ENCODE measurements around the gene MTURN.

MTURN gene

DNA sequence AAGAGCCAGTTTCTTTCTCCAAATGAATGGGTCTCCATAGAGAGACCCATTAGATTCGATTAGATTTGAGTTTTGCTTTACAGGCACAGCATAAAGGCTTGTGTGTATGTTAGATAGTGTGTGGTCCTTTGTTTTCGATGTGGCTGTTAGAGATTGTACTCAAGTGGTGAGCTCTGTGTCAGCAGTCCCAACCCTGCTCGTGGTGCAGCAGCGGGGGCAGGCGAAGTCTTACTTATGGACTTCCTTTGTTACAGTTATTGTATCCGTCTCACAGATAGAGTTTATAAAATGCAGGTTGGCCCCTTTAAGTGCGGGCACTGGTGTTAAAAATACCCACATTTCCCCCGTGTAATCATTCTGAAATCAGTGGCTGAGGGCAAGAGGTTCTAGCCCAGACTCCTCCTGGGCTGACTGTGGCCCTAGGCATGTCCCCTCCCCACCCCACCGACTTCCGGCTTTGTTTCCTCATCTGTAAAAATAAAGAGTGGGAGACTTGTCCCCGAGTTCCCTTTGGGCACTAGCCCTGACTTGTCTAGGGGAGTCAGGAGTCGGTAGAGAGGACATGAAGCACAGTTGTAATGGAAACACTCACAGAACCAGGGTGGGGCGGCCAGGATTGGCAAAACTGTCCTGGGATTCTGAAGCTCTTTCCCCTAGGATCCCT lies 28.6 kb downstream of the MTURN start:
- H3K4me1 Mint-ChIP-seq: peaks cover 44% of the 10 kb centered on the region
- H3K36me3 Mint-ChIP-seq: no peaks in the 10 kb centered on the region
- DNase-seq (ENCODE audit: low spot score in 2 of 2) (peak; percentile 19 to 76), ATAC-seq (peak; percentile 86)
- H3K27ac Mint-ChIP-seq: peak overlapping the region; percentile 82
- H3K9me3 Mint-ChIP-seq: no peaks in the 10 kb centered on the region
- peak overlapping the region; percentile 62 for H3K4me3 Mint-ChIP-seq

DNA sequence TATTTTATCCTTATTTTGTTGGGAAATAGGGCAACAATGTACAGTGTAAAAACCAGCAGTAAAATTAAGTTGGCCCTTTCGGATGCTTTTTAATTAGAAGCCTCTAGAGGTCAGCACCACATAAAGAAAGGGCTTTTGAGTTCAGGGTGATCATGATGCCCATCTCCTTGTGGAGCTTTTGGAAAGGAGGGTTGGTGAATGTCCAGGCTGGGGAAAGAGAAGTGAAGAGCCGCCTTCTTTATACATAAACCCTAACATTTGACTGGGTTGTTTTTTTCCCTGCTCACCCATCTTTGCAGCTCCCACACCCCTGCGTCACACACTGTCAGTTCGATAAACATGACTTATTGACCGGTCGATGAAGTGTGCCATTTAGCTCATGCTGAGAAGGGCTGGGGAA lies 29.8 kb downstream of the MTURN start:
- Mint-ChIP-seq H3K9me3 (no peaks in the 10 kb centered on the region), H3K27ac (peak overlapping the region; percentile 82), H3K4me1 (peaks cover 40% of the 10 kb centered on the region), H3K4me3 (peak overlapping the region; percentile 62), H3K36me3 (no peaks in the 10 kb centered on the region)
- DNase-seq (ENCODE audit: low spot score in 2 of 2): no peak
- no peak for ATAC-seq

DNA sequence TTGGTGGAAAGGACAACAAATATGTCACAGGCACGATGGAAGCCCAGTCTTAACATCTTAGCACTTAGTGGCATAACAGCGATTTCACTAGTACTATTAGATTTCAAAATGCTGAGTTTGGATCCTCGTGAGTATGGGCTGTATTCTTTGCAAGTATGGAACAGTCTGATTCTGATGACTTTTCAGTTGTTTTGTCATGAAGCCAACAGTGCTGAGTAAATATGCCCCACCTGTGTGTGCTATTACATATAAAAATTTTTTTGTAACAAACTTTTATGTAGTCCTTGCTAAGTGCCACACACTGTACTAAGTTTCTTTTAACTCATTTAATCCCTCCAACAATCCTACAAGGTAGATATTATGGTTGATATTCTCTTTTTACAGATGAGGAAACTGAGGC lies 30.8 kb downstream of the MTURN start:
- Mint-ChIP-seq H3K36me3 (no peaks in the 10 kb centered on the region), H3K4me3 (no peak overlapping the region), H3K4me1 (peaks cover 30% of the 10 kb centered on the region), H3K27ac (no peak overlapping the region), H3K9me3 (no peaks in the 10 kb centered on the region)
- ATAC-seq (no peak), DNase-seq (ENCODE audit: low spot score in 2 of 2) (no peak)

DNA sequence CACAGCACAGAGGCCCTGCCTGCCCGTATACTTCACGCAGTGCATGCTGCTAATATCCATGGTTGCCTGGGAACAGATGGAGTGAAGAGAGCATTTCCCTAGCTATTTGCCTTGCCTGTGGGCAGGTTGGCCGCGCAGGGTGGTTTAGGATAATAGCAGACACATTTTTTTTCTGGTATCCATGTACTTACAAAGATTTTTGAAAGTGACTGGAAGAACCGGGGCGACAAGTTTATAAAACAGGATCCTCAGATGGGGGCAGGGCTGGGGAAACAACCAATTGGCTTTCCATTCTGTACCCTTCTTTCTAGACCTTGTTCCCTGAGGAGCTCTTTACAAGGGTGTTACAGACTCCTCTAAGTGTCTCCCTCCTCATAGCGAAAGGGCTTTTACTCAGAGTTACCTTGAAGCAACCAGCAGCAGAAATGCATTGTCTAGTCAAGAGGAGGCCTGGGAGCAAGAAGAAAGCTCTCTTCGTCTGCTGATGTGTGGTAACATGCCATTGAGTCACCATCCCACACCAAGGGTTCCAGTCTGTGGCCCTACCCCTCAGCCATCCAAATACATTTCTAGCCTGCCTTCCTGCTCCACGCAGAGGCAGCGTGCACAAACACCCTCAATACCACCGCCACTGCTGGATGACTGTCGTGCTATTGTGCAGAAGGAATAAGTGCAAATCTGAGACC lies 31.5 kb downstream of the MTURN start:
- H3K4me1 Mint-ChIP-seq: peaks cover 26% of the 10 kb centered on the region
- DNase-seq (ENCODE audit: low spot score in 2 of 2) (no peak), ATAC-seq (no peak)
- H3K27ac Mint-ChIP-seq: no peak overlapping the region
- no peak overlapping the region for H3K4me3 Mint-ChIP-seq
- H3K36me3 Mint-ChIP-seq: no peaks in the 10 kb centered on the region
- H3K9me3 Mint-ChIP-seq: no peaks in the 10 kb centered on the region

DNA sequence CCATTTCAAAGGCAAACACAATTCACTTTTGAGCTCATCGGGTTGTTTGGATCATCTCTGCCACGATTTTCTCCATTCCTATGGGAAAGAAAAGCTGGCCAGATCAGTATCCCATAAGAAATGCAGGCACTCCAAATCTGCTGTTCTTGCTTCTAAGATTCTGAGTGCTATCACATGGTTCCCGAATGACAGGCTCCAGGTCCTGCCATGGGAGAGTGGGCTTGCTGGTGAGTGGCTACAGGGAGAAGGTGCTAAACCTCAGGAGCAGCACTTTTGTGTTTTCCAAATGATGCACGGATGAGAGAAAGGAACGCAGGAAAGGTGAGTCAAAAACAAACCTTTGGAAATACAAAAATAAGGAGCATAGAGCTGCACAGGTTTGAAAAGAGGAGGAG lies 32.1 kb downstream of the MTURN start:
- Mint-ChIP-seq H3K27ac (no peak overlapping the region), H3K9me3 (no peaks in the 10 kb centered on the region), H3K4me1 (peaks cover 23% of the 10 kb centered on the region), H3K36me3 (no peaks in the 10 kb centered on the region), H3K4me3 (no peak overlapping the region)
- DNase-seq (ENCODE audit: low spot score in 2 of 2): no peak
- no peak for ATAC-seq

DNA sequence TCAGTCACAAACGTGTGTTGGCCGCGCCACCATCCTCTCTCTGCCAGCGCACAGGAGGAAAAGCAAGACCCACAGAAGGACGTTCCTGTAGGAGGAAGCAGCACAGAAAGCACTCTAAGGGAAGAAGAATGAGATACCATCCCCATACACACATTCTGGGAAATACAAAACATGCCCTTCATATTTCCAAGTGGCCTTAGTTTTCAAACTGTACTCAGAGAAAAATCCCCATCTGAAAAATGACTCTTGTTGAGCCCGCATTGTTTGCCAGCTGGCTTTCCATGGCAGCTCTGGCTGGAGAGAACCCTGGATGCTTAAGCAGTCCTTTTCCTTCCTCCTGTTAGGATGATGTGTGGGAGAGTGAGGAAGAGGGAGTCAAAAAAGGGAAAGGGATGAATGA lies 33.1 kb downstream of the MTURN start:
- Mint-ChIP-seq H3K4me1 (peaks cover 12% of the 10 kb centered on the region), H3K36me3 (no peaks in the 10 kb centered on the region), H3K4me3 (no peak overlapping the region), H3K9me3 (no peaks in the 10 kb centered on the region), H3K27ac (peak overlapping the region; percentile 12)
- DNase-seq (ENCODE audit: low spot score in 2 of 2) (no peak), ATAC-seq (no peak)

DNA sequence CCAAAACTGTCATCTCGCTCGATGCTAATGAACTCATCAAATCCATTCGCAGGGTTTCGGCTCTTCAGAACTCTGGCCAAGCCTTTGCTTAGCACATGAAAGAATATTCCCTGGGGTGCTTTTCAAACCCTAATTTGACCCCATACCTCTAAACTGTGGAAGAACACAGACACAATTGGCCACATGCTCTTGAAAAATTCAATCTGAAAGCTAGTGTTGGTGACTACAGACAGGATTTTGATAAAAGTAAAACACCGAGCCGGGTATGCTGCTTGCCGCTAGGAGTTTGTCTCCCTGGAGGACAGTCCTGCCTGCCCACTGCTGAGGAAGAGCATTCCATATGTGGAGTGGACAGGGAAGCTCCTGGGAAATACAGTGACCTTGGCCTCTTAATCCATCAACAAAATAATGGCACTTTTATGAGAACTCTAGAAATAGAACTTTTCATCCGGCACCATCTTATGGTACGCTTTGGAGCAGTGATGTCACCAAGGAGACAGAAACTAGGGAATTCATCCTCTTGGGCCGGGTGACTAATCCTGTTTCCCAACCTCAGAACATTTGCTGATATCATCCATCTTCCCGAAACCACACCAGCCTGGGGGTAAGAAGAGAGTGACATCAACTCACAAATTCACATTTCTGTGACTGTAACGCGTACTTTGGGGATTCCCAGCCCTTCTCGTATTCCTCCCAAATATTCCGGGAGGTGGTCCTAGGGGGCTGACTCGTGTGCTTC lies 34.2 kb downstream of the MTURN start:
- no peak for ATAC-seq
- Mint-ChIP-seq H3K4me1 (peaks cover 1% of the 10 kb centered on the region), H3K9me3 (no peaks in the 10 kb centered on the region), H3K36me3 (no peaks in the 10 kb centered on the region), H3K4me3 (no peak overlapping the region), H3K27ac (no peak overlapping the region)
- DNase-seq (ENCODE audit: low spot score in 2 of 2): no peak

DNA sequence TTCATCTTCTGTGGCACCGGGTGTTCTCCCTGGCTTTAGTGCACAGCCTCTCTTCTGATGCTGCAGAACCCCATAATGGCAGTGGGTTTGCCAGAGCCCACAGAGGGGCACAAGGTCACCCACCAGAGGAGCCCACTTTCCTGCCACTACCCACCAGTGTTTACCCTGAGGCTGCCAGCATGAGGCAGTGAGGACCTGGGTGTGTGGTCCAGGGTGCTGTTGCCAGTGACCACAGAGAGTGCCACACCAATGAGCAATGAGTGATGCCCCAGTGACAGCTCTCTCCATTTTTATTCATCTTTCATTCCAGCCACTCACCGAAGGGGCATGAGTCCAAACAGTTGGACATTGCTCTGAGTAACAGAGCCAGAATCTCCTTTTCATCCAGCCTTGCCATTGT lies 34.8 kb downstream of the MTURN start:
- H3K9me3 Mint-ChIP-seq: no peaks in the 10 kb centered on the region

DNA sequence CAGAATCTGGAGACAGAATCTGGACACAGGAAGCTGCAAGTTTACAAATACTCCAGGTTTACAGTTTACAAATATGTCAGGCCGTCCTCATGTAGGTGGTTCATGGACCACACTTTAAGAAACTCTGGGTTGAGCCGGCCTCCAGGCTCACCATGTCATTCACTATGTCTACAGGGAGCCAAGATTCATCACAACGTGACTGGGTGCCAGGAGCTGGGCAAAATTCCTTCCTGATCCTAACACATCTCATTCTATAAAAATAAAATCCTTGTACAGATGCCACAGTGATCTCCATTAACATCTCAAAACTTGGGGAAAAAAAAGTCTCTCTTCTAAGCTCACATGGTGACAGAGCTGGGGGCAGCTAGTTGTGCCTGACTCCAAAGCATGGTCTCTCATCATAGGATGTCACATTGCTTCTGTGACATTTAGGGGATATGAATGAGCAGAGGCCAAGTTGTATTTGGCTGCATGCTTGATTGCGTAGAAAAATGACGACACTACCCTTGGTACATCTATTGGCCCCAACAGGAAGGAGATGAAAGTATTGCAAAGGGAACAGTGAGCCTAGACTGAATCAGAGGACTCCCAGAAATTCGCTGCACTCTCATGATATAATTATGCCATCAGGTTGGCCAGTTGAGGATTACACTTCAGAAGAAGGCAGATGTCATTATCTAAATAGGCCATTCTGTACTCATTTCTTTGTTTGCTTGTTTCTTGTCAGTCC lies 35.9 kb downstream of the MTURN start:
- DNase-seq (ENCODE audit: low spot score in 2 of 2) (no peak), ATAC-seq (no peak)
- H3K36me3 Mint-ChIP-seq: no peaks in the 10 kb centered on the region
- no peaks in the 10 kb centered on the region for H3K9me3 Mint-ChIP-seq
- H3K27ac Mint-ChIP-seq: no peak overlapping the region
- no peaks in the 10 kb centered on the region for H3K4me1 Mint-ChIP-seq
- no peak overlapping the region for H3K4me3 Mint-ChIP-seq

More for the DNA sequence above, 34.8 kb downstream of the MTURN start:
- H3K36me3 Mint-ChIP-seq: no peaks in the 10 kb centered on the region
- ATAC-seq: peak; percentile 44
- no peak for DNase-seq (ENCODE audit: low spot score in 2 of 2)
- H3K4me3 Mint-ChIP-seq: no peak overlapping the region
- H3K4me1 Mint-ChIP-seq: no peaks in the 10 kb centered on the region
- no peak overlapping the region for H3K27ac Mint-ChIP-seq

DNA sequence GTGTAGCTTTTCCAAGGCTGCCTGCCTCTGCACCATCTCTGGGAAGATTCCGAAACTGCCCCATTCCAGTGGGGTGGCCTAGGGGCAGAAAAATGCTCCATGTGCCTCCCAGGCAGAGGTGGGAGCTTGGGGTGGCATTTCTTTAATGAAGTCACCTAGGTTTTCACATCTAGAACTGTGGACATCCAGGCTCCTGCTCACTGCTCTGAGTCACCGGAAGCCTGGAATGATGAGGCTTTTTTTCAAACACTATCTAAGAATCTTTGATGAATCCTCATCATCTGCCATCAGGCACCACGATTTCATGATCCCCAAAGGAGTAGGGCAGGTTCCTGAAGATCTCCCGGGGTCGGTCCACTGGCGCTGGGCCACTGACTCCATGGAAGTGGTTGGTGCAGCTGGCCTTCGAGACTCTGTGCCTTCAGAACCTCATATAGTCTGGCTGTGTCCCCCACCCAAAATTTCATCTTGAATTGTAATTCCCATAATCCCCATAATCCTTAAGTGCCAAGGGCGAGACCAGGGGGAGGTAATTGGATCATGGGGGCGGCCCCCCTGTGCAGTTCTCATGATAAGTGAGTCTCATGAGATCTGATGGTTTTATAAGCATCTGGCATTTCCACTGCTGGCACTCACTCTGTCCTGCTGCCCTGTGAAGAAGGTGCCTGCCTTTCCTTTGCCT lies 37.1 kb downstream of the MTURN start:
- no peaks in the 10 kb centered on the region for H3K9me3 Mint-ChIP-seq
- no peak overlapping the region for H3K27ac Mint-ChIP-seq
- no peak for DNase-seq (ENCODE audit: low spot score in 2 of 2)
- ATAC-seq: no peak
- H3K4me1 Mint-ChIP-seq: no peaks in the 10 kb centered on the region
- no peak overlapping the region for H3K4me3 Mint-ChIP-seq
- H3K36me3 Mint-ChIP-seq: no peaks in the 10 kb centered on the region

DNA sequence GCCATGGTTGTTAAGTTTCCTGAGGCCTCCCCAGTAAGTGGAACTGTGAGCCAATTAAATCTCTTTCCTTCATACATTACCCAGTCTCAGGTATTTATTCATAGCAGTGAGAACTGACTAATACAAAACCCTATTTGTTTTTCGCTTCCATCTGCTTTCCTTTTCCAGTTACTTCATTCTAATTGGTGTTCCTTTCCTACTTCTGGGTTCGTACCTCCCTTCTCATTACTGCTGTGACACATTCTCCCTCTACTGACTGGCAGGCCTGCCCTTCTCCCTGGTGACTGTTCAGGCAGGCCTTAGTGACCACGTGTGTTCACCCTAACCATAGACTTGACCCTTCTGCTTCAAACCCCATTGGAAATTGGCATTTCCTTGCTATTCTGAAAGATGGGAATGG lies 37.7 kb downstream of the MTURN start:
- Mint-ChIP-seq H3K4me3 (no peak overlapping the region), H3K9me3 (no peaks in the 10 kb centered on the region), H3K36me3 (no peaks in the 10 kb centered on the region), H3K27ac (no peak overlapping the region), H3K4me1 (no peaks in the 10 kb centered on the region)
- ATAC-seq (no peak), DNase-seq (ENCODE audit: low spot score in 2 of 2) (no peak)

DNA sequence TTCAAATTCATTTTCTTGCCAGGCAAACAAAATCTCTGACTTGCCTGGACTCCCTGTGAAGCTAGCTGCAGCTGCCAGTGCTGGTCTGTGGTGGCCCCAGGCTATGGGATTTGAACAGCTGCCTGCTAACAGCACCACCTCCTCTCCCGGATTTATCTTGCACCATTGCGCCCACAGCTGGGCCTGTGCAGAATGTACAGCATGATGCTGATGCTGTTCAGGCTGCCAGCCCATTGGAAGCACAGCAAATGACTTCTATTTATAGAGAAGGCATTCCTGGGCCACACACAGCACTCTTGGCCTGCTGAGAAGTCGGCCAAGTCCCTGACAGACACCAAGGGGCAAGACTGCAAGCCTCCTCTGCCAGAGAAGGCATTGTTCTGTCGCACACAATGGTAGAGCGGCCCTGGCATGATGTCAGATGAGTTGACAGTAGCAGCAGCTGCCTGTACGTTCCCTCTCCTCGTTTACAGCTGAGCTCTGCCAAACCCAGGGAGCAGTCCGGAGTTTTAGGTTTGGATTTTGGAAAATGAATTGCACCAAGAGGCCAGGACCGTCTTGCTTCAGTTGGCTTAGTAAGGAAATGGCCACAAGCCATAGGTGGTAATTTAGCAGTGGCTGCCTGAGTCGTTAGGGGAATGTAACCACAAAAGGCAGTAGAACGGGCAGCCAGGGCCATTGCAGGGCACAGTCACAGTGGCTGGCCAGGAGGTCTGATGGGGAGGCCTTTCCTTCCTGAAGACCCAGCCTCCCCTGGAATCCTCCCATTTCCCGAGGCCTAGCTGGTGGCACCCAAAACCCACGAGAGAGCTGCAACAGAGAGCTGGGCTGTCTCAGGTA lies 38.5 kb downstream of the MTURN start:
- H3K9me3 Mint-ChIP-seq: no peaks in the 10 kb centered on the region
- no peaks in the 10 kb centered on the region for H3K4me1 Mint-ChIP-seq
- no peak overlapping the region for H3K4me3 Mint-ChIP-seq
- no peaks in the 10 kb centered on the region for H3K36me3 Mint-ChIP-seq
- DNase-seq (ENCODE audit: low spot score in 2 of 2) (no peak), ATAC-seq (no peak)
- no peak overlapping the region for H3K27ac Mint-ChIP-seq

DNA sequence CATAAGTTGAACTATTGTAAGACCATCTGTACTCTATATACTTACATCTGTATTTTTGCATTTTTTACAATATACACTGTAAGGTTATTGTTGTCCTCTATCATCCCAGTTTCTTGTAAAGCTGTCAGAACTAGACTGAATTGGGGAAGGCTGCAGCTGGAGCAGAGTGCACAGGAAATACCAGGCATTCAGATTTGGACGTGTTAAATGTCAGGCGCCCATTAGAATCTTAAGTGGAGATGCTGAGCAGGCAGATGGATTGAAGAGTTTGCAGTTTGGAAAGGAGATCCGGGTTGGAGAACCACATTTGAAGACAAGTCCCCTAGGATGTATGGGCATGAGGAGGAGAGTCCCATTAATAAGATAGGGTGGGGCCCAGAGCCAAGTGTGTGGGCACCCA lies 40.4 kb downstream of the MTURN start:
- Mint-ChIP-seq H3K4me3 (no peak overlapping the region), H3K27ac (no peak overlapping the region), H3K9me3 (no peaks in the 10 kb centered on the region), H3K4me1 (peaks cover 10% of the 10 kb centered on the region), H3K36me3 (no peaks in the 10 kb centered on the region)
- DNase-seq (ENCODE audit: low spot score in 2 of 2) (no peak), ATAC-seq (no peak)

DNA sequence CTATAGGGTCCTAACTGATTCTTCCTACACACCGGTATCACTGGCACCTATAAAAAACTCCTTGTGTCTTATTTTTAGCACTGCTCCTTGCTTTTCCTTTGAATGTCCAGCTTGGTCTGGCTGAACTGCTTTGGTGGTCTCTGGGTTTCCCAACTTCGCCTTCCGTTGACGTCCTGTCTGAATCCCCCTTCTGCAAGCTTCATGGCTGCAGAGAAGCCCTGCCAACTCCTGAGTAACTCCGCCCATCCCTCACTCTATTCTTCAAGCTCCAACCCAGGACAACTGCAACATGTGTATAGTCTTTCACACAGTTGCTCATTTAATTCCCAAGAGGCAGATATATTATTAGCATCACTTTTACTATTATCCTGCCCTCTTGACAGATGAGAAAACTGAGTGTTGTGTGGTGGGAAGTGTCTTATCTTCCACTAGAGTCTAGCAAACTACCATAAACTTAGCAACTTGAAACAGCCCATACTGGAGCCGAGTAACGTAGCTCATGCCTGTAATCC lies 40.9 kb downstream of the MTURN start:
- Mint-ChIP-seq H3K4me3 (no peak overlapping the region), H3K36me3 (no peaks in the 10 kb centered on the region), H3K9me3 (no peaks in the 10 kb centered on the region), H3K4me1 (peaks cover 10% of the 10 kb centered on the region), H3K27ac (peak overlapping the region; percentile 1)
- DNase-seq (ENCODE audit: low spot score in 2 of 2): no peak
- ATAC-seq: no peak

Data from stimulated activated effector memory CD8-positive, alpha-beta T cell treated with anti-CD3 and anti-CD28 coated beads, Interleukin-12 subunit alpha, Interleukin-12 subunit beta, amount 100 ng/mL, for 72 hours (primary cell).